ENCODE results near the gene CNOT8.

The CNOT8 gene

GRCh38 chr5:154851351-154851750 lies 7.1 kb upstream of the CNOT8 start:
- Histone ChIP-seq H3K27ac (ENCODE audit: low read depth, low read length) (no peak overlapping the region), H3K79me2 (ENCODE audit: control insufficient read depth, insufficient read depth, low read length) (no peaks in the 10 kb centered on the region), H3K4me3 (ENCODE audit: low read length) (no peak overlapping the region), H3K18ac (ENCODE audit: low read length) (no peak overlapping the region), H2BK120ac (ENCODE audit: low read depth, low read length) (no peak overlapping the region), H2BK5ac (ENCODE audit: low read length) (no peak overlapping the region), H4K5ac (ENCODE audit: low read length) (no peak overlapping the region), H3K79me1 (ENCODE audit: low read length) (no peaks in the 10 kb centered on the region), H3K4me2 (ENCODE audit: low read length) (no peak overlapping the region), H4K8ac (ENCODE audit: low read depth, low read length) (no peak overlapping the region), H2AK5ac (ENCODE audit: low read length) (no peak overlapping the region), H3K27me3 (ENCODE audit: insufficient read depth, low read length, poor library complexity) (no peaks in the 10 kb centered on the region), H3K4ac (ENCODE audit: low read depth, low read length) (no peak overlapping the region), H2BK15ac (replicated peaks; ENCODE audit: low read depth) (no peak overlapping the region), H3K9ac (ENCODE audit: low read length) (no peak overlapping the region), H3K36me3 (ENCODE audit: control insufficient read depth, insufficient read depth, low read length) (no peaks in the 10 kb centered on the region), H3K23ac (ENCODE audit: low read length) (no peak overlapping the region), H3K4me1 (ENCODE audit: control insufficient read depth, low read depth, low read length) (peaks cover 6% of the 10 kb centered on the region), H3K56ac (ENCODE audit: low read length) (no peak overlapping the region)
- DNase-seq: no peak
- no CpG with 5 or more reads among the region's 3 CpGs for WGBS (ENCODE audit: extremely low coverage, insufficient coverage, low lambda C conversion rate)

DNA sequence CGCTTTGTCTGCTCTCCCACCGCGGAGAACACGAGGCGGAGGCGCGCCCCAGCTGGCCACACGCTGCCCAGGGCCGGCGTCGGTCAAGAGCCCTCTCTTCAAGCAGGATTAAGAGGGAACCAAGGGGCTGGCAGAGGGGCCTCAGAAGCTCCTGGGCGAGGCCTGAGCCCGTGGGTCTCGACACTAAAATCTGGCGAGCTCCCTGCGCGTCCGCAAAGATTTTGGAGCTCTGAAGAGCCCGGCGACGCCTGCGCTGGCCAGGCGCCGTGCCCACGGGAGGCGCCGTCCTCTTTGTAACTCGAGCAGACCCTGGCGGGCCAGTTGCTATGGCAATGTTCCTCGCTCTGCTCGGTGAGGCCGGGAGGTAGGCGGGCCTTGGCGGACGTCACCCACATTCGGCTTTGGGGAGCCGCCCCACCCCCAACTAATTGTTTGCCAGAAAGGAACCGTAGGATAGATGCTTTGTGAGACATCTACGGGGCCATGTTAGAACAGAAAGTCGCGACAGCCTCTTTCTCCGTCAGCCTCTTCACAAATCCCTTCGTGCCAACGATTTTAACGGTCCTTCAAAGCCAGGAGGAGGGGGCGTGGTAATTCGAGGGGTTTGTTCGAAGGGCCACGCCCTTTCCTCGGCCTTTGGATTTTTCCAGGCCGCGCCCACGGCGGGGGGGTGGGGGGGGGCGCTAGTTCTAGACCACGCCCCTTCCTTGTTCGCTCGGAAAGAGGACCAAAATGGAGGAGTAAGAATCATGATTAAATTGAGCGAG lies 714 bp upstream of the CNOT8 start:
- no peak overlapping the region for H2AK5ac ChIP-seq (ENCODE audit: low read length)
- H3K18ac ChIP-seq (ENCODE audit: low read length): peak overlapping the region; percentile 96
- H3K27ac ChIP-seq (ENCODE audit: low read depth, low read length): peak overlapping the region; percentile 99
- H3K9ac ChIP-seq (ENCODE audit: low read length): peak overlapping the region; percentile 92
- WGBS (ENCODE audit: extremely low coverage, insufficient coverage, low lambda C conversion rate): no CpG with 5 or more reads among the region's 59 CpGs
- peak overlapping the region; percentile 89 for H2BK5ac ChIP-seq (ENCODE audit: low read length)
- no peak overlapping the region for H4K5ac ChIP-seq (ENCODE audit: low read length)
- peaks cover 4% of the 10 kb centered on the region for H3K4me1 ChIP-seq (ENCODE audit: control insufficient read depth, low read depth, low read length)
- peak overlapping the region; percentile 83 for H3K4me3 ChIP-seq (ENCODE audit: low read length)
- DNase-seq: peak; percentile 98
- peak overlapping the region; percentile 99 for H3K56ac ChIP-seq (ENCODE audit: low read length)
- H2BK120ac ChIP-seq (ENCODE audit: low read depth, low read length): no peak overlapping the region
- H3K79me2 ChIP-seq (ENCODE audit: control insufficient read depth, insufficient read depth, low read length): peaks cover 37% of the 10 kb centered on the region
- H3K79me1 ChIP-seq (ENCODE audit: low read length): peaks cover 6% of the 10 kb centered on the region
- no peaks in the 10 kb centered on the region for H3K36me3 ChIP-seq (ENCODE audit: control insufficient read depth, insufficient read depth, low read length)
- H4K8ac ChIP-seq (ENCODE audit: low read depth, low read length): peak overlapping the region; percentile 93
- H3K4ac ChIP-seq (ENCODE audit: low read depth, low read length): peak overlapping the region; percentile 93
- H3K27me3 ChIP-seq (ENCODE audit: insufficient read depth, low read length, poor library complexity): no peaks in the 10 kb centered on the region
- H3K23ac ChIP-seq (ENCODE audit: low read length): no peak overlapping the region
- H2BK15ac ChIP-seq (replicated peaks; ENCODE audit: low read depth): no peak overlapping the region
- H3K4me2 ChIP-seq (ENCODE audit: low read length): peak overlapping the region; percentile 89

DNA sequence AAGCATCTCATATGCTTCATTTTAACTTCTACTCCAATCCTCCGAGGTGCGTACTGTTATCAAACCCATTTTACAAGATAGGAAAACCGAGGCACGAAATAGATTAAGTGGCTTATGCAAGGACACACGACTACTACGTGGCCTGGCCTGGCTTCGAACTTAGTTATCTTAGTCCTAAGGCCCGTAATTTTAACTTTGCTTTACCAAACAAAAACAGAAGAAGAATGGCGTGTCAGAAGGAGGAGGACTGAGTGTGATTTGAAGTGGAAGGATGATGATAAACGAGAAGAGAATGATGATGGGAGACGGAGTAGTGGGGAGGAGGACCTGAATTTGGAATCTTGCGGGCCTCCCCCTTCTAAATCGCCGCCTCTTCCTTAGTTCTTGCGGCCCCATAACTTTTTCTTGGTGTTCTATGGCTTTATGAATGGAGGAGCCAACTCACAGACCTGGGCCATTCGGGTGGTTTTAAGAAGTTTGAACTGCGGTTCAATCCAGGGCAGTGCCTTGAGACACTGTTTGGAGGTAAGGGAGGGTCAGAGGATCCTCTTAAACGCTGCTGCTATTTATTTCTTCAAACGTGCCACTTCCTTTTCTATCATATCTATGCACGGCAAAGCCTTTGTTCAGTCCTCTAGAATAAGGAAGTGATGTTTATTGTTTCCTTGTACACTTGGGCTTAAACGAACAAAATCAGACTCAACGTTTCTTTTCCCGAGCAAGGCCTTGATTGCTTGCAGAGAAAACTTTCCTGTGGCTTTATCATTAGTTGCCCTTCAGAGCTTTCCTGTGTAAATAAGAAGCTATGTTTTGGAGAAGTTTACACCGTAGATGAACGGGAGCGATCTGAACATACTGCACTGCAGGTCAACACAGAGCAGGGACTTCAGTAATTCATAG lies 795 bp downstream of the CNOT8 start:
- Histone ChIP-seq H3K79me2 (ENCODE audit: control insufficient read depth, insufficient read depth, low read length) (peaks cover 44% of the 10 kb centered on the region), H3K4me3 (ENCODE audit: low read length) (peak overlapping the region; percentile 91), H2BK5ac (ENCODE audit: low read length) (no peak overlapping the region), H3K79me1 (ENCODE audit: low read length) (peaks cover 9% of the 10 kb centered on the region), H3K9ac (ENCODE audit: low read length) (peak overlapping the region; percentile 92), H2BK15ac (replicated peaks; ENCODE audit: low read depth) (no peak overlapping the region), H2BK120ac (ENCODE audit: low read depth, low read length) (no peak overlapping the region), H4K5ac (ENCODE audit: low read length) (no peak overlapping the region), H3K56ac (ENCODE audit: low read length) (peak overlapping the region; percentile 92), H3K36me3 (ENCODE audit: control insufficient read depth, insufficient read depth, low read length) (no peaks in the 10 kb centered on the region), H3K4me1 (ENCODE audit: control insufficient read depth, low read depth, low read length) (peaks cover 4% of the 10 kb centered on the region), H2AK5ac (ENCODE audit: low read length) (no peak overlapping the region), H3K27ac (ENCODE audit: low read depth, low read length) (no peak overlapping the region), H3K23ac (ENCODE audit: low read length) (peak overlapping the region; percentile 85), H3K4ac (ENCODE audit: low read depth, low read length) (peak overlapping the region; percentile 84), H4K8ac (ENCODE audit: low read depth, low read length) (no peak overlapping the region), H3K27me3 (ENCODE audit: insufficient read depth, low read length, poor library complexity) (no peaks in the 10 kb centered on the region), H3K4me2 (ENCODE audit: low read length) (peak overlapping the region; percentile 84), H3K18ac (ENCODE audit: low read length) (no peak overlapping the region)
- peak; percentile 30 for DNase-seq
- no CpG with 5 or more reads among the region's 26 CpGs for WGBS (ENCODE audit: extremely low coverage, insufficient coverage, low lambda C conversion rate)

DNA sequence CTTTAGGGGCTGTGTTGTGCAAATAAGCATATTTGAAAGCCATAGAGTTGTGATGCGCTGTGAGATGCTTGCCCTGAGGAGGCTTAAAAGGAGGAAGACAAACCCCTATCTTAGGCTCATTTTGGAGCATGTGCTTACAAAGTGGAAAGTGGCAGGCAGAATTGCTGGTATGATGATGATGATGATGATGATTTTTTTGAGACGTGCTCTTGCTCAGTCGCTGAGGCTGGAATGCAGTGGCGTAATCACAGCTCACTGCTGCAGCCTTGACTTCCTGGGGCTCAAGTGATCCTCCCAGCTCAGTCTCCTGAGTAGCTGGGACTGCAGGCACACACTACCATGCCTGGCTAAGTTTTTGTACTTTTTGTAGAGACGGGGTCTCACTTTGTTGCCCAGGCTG lies 1.7 kb downstream of the CNOT8 start:
- peak overlapping the region; percentile 25 for H3K27ac ChIP-seq (ENCODE audit: low read depth, low read length)
- H2BK5ac ChIP-seq (ENCODE audit: low read length): no peak overlapping the region
- no peaks in the 10 kb centered on the region for H3K36me3 ChIP-seq (ENCODE audit: control insufficient read depth, insufficient read depth, low read length)
- H3K79me1 ChIP-seq (ENCODE audit: low read length): peaks cover 9% of the 10 kb centered on the region
- peak overlapping the region; percentile 19 for H3K56ac ChIP-seq (ENCODE audit: low read length)
- H3K9ac ChIP-seq (ENCODE audit: low read length): peak overlapping the region; percentile 92
- no peak overlapping the region for H2BK15ac ChIP-seq (replicated peaks; ENCODE audit: low read depth)
- no peak overlapping the region for H3K18ac ChIP-seq (ENCODE audit: low read length)
- H2AK5ac ChIP-seq (ENCODE audit: low read length): no peak overlapping the region
- H3K4me3 ChIP-seq (ENCODE audit: low read length): no peak overlapping the region
- no peak overlapping the region for H4K5ac ChIP-seq (ENCODE audit: low read length)
- H3K4ac ChIP-seq (ENCODE audit: low read depth, low read length): no peak overlapping the region
- no CpG with 5 or more reads among the region's 5 CpGs for WGBS (ENCODE audit: extremely low coverage, insufficient coverage, low lambda C conversion rate)
- peaks cover 44% of the 10 kb centered on the region for H3K79me2 ChIP-seq (ENCODE audit: control insufficient read depth, insufficient read depth, low read length)
- no peak overlapping the region for H3K23ac ChIP-seq (ENCODE audit: low read length)
- H4K8ac ChIP-seq (ENCODE audit: low read depth, low read length): no peak overlapping the region
- H2BK120ac ChIP-seq (ENCODE audit: low read depth, low read length): no peak overlapping the region
- DNase-seq: peak; percentile 74
- H3K4me2 ChIP-seq (ENCODE audit: low read length): peak overlapping the region; percentile 84
- H3K27me3 ChIP-seq (ENCODE audit: insufficient read depth, low read length, poor library complexity): no peaks in the 10 kb centered on the region
- H3K4me1 ChIP-seq (ENCODE audit: control insufficient read depth, low read depth, low read length): peaks cover 4% of the 10 kb centered on the region

GRCh38 chr5:154860765-154861164 lies 2.3 kb downstream of the CNOT8 start:
- no peak overlapping the region for H4K5ac ChIP-seq (ENCODE audit: low read length)
- H3K4me3 ChIP-seq (ENCODE audit: low read length): no peak overlapping the region
- H3K4ac ChIP-seq (ENCODE audit: low read depth, low read length): no peak overlapping the region
- peaks cover 44% of the 10 kb centered on the region for H3K79me2 ChIP-seq (ENCODE audit: control insufficient read depth, insufficient read depth, low read length)
- no peak overlapping the region for H3K23ac ChIP-seq (ENCODE audit: low read length)
- H3K79me1 ChIP-seq (ENCODE audit: low read length): peaks cover 9% of the 10 kb centered on the region
- no peak overlapping the region for H3K4me2 ChIP-seq (ENCODE audit: low read length)
- H4K8ac ChIP-seq (ENCODE audit: low read depth, low read length): no peak overlapping the region
- H3K4me1 ChIP-seq (ENCODE audit: control insufficient read depth, low read depth, low read length): peaks cover 4% of the 10 kb centered on the region
- peak overlapping the region; percentile 19 for H3K56ac ChIP-seq (ENCODE audit: low read length)
- no peaks in the 10 kb centered on the region for H3K27me3 ChIP-seq (ENCODE audit: insufficient read depth, low read length, poor library complexity)
- H3K9ac ChIP-seq (ENCODE audit: low read length): peak overlapping the region; percentile 92
- H3K18ac ChIP-seq (ENCODE audit: low read length): no peak overlapping the region
- no peak for DNase-seq
- peaks cover 2% of the 10 kb centered on the region for H3K36me3 ChIP-seq (ENCODE audit: control insufficient read depth, insufficient read depth, low read length)
- H2AK5ac ChIP-seq (ENCODE audit: low read length): no peak overlapping the region
- H2BK15ac ChIP-seq (replicated peaks; ENCODE audit: low read depth): no peak overlapping the region
- no CpG with 5 or more reads among the region's 4 CpGs for WGBS (ENCODE audit: extremely low coverage, insufficient coverage, low lambda C conversion rate)
- no peak overlapping the region for H2BK120ac ChIP-seq (ENCODE audit: low read depth, low read length)
- H3K27ac ChIP-seq (ENCODE audit: low read depth, low read length): no peak overlapping the region
- H2BK5ac ChIP-seq (ENCODE audit: low read length): no peak overlapping the region
